ENCODE measurements around the gene ABCF1.
A peak's percentile ranks its signal among the peaks of the same experiment; 100 is the strongest.
"Not testable (repeated sequence)": the region's sequence is repeated elsewhere in the genome, so short reads cannot be mapped to it uniquely, and the experiment has no call there.

The ABCF1 gene

DNA sequence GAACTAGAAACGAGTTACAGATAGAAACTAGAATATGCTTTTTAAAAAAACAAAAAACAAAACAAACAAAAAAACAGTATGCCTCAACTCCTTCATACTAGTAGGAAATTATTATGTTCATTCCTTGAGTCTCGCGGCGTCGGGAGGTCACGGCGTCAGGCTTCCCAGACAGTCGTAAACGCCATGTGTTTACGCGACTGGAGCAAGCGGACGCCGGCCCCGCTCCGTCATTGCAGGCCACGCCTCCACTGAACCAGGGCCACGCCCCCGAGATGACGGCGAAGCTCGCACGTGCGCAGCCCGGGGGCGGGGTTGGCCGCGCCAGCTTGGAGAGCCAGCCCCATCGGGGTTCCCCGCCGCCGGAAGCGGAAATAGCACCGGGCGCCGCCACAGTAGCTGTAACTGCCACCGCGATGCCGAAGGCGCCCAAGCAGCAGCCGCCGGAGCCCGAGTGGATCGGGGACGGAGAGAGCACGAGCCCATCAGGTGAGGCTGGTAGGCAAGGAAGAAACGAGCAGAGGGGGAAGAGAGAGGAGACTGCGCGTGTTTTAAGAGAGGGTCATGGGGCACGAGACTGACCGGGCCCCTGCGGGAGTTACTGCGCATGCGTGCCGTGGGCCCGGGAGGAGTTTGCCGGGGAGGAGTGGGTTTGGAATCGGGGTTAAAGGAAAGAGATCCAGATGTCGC is at the start of gene ABCF1:
Gene ABCF1 (plus strand): TSS at position 368 of the 687 bp plus-strand sequence. CDS start 46 bp downstream, at position 414.
- Mint-ChIP-seq H3K36me3 (ENCODE audit: low read depth) (peaks cover 27% of the 10 kb centered on the region), H3K4me3 (peak within 1 kb of the TSS; percentile 91), H3K4me1 (peaks cover 70% of the 10 kb centered on the region), H3K27ac (peak within 1 kb of the TSS; percentile 98), H3K9me3 (no peaks in the 10 kb centered on the region), H3K27me3 (no peaks in the 10 kb centered on the region)
- ATAC-seq: peak; percentile 86
- peak; percentile 100 for DNase-seq

- Mint-ChIP-seq H3K4me1 (peaks cover 79% of the 10 kb centered on the region), H3K36me3 (ENCODE audit: low read depth) (peaks cover 57% of the 10 kb centered on the region), H3K9me3 (peaks cover 33% of the 10 kb centered on the region), H3K27ac (peak overlapping the region; percentile 71)
- not testable (repeated sequence) for ATAC-seq, H3K27me3 Mint-ChIP-seq, H3K4me3 Mint-ChIP-seq, DNase-seq
These were observed 49.3 kb upstream of the ABCF1 start for GRCh38 chr6:30521952-30522351.

DNA sequence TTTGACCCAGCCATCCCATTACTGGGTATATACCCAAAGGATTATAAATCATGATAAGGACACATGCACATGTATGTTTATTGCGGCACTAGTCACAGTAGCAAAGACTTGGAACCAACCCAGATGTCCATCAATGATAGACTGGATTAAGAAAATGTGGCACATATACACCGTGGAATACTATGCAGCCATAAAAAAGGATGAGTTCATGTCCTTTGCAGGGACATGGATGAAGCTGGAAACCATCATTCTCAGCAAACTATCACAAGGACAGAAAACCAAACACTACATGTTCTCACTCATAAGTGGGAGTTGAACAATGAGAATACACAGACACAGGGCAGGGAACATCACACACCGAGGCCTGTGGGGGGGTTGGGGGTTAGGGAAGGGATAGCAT is 44.8 kb upstream of the ABCF1 start:
- not testable (repeated sequence) for H3K4me3 Mint-ChIP-seq, ATAC-seq, DNase-seq, H3K27me3 Mint-ChIP-seq
- peaks cover 89% of the 10 kb centered on the region for H3K4me1 Mint-ChIP-seq
- H3K27ac Mint-ChIP-seq: peak overlapping the region; percentile 82
- H3K9me3 Mint-ChIP-seq: peaks cover 26% of the 10 kb centered on the region
- peaks cover 42% of the 10 kb centered on the region for H3K36me3 Mint-ChIP-seq (ENCODE audit: low read depth)

GRCh38 chr6:30529349-30529875 is 41.8 kb upstream of the ABCF1 start:
- DNase-seq (peak; percentile 51), ATAC-seq (peak; percentile 75)
- not testable (repeated sequence) for H3K27me3 Mint-ChIP-seq, H3K9me3 Mint-ChIP-seq
- H3K36me3 Mint-ChIP-seq (ENCODE audit: low read depth): peaks cover 26% of the 10 kb centered on the region
- H3K4me3 Mint-ChIP-seq: peak overlapping the region; percentile 44
- peak overlapping the region; percentile 99 for H3K27ac Mint-ChIP-seq
- peaks cover 78% of the 10 kb centered on the region for H3K4me1 Mint-ChIP-seq

DNA sequence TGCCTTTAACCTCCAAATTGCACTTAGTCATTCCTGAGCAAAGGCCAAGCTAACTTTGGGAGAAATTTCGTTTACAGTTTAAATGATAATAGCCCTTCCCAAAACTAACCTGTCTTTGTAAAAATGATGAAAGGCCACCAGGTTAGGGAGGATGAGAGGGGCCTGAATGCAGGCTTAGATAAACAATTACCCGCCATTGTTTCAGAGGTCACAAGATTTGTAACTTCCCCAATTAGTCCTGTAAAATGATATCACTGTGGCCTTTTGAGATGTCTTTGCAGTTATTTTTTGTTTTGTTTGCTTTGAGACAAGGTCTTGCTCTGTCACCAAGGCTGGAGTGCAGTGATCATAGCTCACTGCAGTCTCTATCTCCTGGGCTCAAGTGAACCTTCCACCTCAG is 41.2 kb upstream of the ABCF1 start:
- peaks cover 22% of the 10 kb centered on the region for H3K36me3 Mint-ChIP-seq (ENCODE audit: low read depth)
- H3K27me3 Mint-ChIP-seq: no peaks in the 10 kb centered on the region
- DNase-seq: no peak
- no peaks in the 10 kb centered on the region for H3K9me3 Mint-ChIP-seq
- peak overlapping the region; percentile 99 for H3K27ac Mint-ChIP-seq
- no peak for ATAC-seq
- H3K4me3 Mint-ChIP-seq: peak overlapping the region; percentile 44
- H3K4me1 Mint-ChIP-seq: peaks cover 72% of the 10 kb centered on the region

DNA sequence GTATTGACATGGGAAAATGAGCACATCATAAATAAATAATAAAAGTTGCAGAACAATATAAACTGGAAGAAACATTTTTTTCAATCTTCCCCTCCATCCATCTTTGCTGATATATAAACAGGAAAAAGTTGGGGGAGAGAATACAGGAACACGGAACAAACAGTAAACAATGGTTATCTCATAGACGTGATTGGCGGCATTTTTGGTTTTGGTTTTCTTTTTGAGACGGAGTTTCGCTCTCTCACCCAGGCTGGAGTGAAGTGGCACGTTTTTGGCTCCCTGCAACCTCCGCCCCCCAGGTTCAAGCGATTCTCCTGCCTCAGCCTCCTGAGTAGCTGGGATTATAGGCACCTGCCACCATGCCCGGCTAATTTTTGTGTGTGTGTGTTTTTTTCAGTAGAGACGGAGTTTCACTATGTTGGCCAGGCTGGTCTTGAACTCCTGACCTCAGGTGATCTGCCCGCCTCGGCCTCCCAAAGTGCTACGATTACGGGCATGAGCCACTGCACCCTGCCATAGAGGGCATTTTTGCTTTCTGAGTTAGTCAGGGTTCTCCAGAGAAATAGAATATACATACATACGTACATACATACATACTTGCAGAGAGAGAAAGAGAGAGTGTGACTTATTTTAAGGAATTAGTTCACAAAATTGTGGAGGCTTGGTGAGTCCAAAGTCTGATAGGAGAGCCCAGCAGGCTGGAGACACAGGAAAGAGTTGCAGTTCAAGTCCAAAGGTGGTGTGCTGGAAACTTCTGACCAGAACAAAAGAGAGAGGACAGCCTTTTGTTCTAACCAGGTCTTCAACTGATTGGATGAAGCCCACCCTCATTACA is 37.6 kb upstream of the ABCF1 start:
- DNase-seq: no peak
- peak overlapping the region; percentile 20 for H3K4me3 Mint-ChIP-seq
- peak overlapping the region; percentile 26 for H3K27ac Mint-ChIP-seq
- H3K9me3 Mint-ChIP-seq: no peaks in the 10 kb centered on the region
- H3K27me3 Mint-ChIP-seq: no peaks in the 10 kb centered on the region
- H3K4me1 Mint-ChIP-seq: peaks cover 45% of the 10 kb centered on the region
- H3K36me3 Mint-ChIP-seq (ENCODE audit: low read depth): peaks cover 3% of the 10 kb centered on the region
- no peak for ATAC-seq

- DNase-seq (no peak), ATAC-seq (no peak)
- no peaks in the 10 kb centered on the region for H3K27me3 Mint-ChIP-seq
- no peak overlapping the region for H3K27ac Mint-ChIP-seq
- no peaks in the 10 kb centered on the region for H3K9me3 Mint-ChIP-seq
- H3K4me3 Mint-ChIP-seq: no peak overlapping the region
- no peaks in the 10 kb centered on the region for H3K36me3 Mint-ChIP-seq (ENCODE audit: low read depth)
- H3K4me1 Mint-ChIP-seq: peaks cover 24% of the 10 kb centered on the region
These were observed 33.3 kb upstream of the ABCF1 start for GRCh38 chr6:30537931-30538330.

- Mint-ChIP-seq H3K4me3 (peak overlapping the region; percentile 75), H3K9me3 (no peaks in the 10 kb centered on the region), H3K36me3 (ENCODE audit: low read depth) (peaks cover 14% of the 10 kb centered on the region), H3K4me1 (peaks cover 36% of the 10 kb centered on the region), H3K27me3 (no peaks in the 10 kb centered on the region), H3K27ac (peak overlapping the region; percentile 38)
- DNase-seq (peak; percentile 82), ATAC-seq (peak; percentile 80)
These were observed 29.5 kb upstream of the ABCF1 start for GRCh38 chr6:30541515-30542403.

GRCh38 chr6:30542404-30542725 is 28.9 kb upstream of the ABCF1 start:
- peak; percentile 20 for ATAC-seq
- Mint-ChIP-seq H3K4me3 (peak overlapping the region; percentile 75), H3K27me3 (no peaks in the 10 kb centered on the region), H3K9me3 (no peaks in the 10 kb centered on the region), H3K36me3 (ENCODE audit: low read depth) (peaks cover 14% of the 10 kb centered on the region), H3K27ac (peak overlapping the region; percentile 38), H3K4me1 (peaks cover 36% of the 10 kb centered on the region)
- no peak for DNase-seq

GRCh38 chr6:30542915-30543314 is 28.3 kb upstream of the ABCF1 start:
- ATAC-seq: no peak

DNA sequence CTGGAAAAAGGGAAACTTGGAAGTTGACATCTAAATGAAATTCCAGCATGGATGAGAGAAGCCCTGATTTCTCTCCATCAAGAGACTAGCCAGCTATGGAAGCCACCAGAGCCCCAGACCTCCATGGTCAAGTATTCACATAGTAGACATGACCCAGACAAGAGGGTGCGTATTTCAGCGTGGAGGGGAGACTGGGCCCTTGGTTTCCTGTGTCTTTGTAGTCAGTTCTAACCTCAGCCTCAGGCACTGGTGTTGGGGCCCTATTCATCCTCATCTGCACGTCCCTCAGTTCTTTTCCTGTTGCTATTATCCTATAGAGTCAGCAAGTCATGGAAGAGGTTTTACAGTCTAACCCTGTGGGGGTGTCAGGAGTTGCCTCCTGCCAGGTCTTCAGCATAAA is 27.4 kb upstream of the ABCF1 start:
- H3K4me1 Mint-ChIP-seq: peaks cover 32% of the 10 kb centered on the region
- no peak overlapping the region for H3K4me3 Mint-ChIP-seq
- ATAC-seq: no peak
- peaks cover 20% of the 10 kb centered on the region for H3K36me3 Mint-ChIP-seq (ENCODE audit: low read depth)
- peak overlapping the region; percentile 20 for H3K27ac Mint-ChIP-seq
- no peaks in the 10 kb centered on the region for H3K9me3 Mint-ChIP-seq
- DNase-seq: no peak
- no peaks in the 10 kb centered on the region for H3K27me3 Mint-ChIP-seq

More at GRCh38 chr6:30542915-30543314, 28.3 kb upstream of the ABCF1 start:
- H3K36me3 Mint-ChIP-seq (ENCODE audit: low read depth): peaks cover 14% of the 10 kb centered on the region
- no peaks in the 10 kb centered on the region for H3K9me3 Mint-ChIP-seq
- H3K27ac Mint-ChIP-seq: peak overlapping the region; percentile 38
- peak overlapping the region; percentile 75 for H3K4me3 Mint-ChIP-seq
- no peaks in the 10 kb centered on the region for H3K27me3 Mint-ChIP-seq
- peaks cover 34% of the 10 kb centered on the region for H3K4me1 Mint-ChIP-seq
- DNase-seq: no peak

GRCh38 chr6:30544666-30545272 is 26.5 kb upstream of the ABCF1 start:
- no peak overlapping the region for H3K4me3 Mint-ChIP-seq
- no peaks in the 10 kb centered on the region for H3K9me3 Mint-ChIP-seq
- H3K27me3 Mint-ChIP-seq: no peaks in the 10 kb centered on the region
- DNase-seq (no peak), ATAC-seq (peak; percentile 67)
- peaks cover 32% of the 10 kb centered on the region for H3K4me1 Mint-ChIP-seq
- H3K36me3 Mint-ChIP-seq (ENCODE audit: low read depth): peaks cover 28% of the 10 kb centered on the region
- no peak overlapping the region for H3K27ac Mint-ChIP-seq

GRCh38 chr6:30547454-30547853 is 23.8 kb upstream of the ABCF1 start:
- Mint-ChIP-seq H3K9me3 (no peaks in the 10 kb centered on the region), H3K4me1 (peaks cover 22% of the 10 kb centered on the region), H3K27ac (no peak overlapping the region), H3K27me3 (no peaks in the 10 kb centered on the region), H3K36me3 (ENCODE audit: low read depth) (peaks cover 50% of the 10 kb centered on the region), H3K4me3 (no peak overlapping the region)
- DNase-seq: no peak
- ATAC-seq: no peak

DNA sequence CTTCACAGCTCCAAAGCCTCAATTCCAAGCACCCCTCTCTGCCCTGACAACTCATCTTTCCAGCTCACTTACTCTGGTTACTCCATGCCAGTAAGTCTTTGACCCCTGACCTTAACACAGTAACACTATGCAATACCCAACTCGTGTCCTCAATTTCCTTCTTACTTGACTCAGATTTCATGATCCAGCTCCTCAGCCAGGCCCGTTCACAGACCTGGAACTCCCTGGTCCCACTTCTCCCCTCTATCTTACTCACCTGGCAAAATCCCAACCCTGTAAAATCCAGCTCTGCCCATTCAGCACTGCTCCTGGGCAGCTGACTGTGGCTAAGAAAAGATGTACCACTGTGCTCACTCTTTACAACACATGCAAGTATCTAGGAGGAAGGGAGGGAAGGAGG is 22.9 kb upstream of the ABCF1 start:
- Mint-ChIP-seq H3K4me1 (peaks cover 19% of the 10 kb centered on the region), H3K4me3 (no peak overlapping the region), H3K27ac (no peak overlapping the region), H3K9me3 (no peaks in the 10 kb centered on the region), H3K36me3 (ENCODE audit: low read depth) (peaks cover 59% of the 10 kb centered on the region), H3K27me3 (no peaks in the 10 kb centered on the region)
- DNase-seq: no peak
- no peak for ATAC-seq

Data from activated naive CD8-positive, alpha-beta T cell treated with anti-CD3 and anti-CD28 coated beads, Interleukin-2, amount 50 U/mL, for 24 hours (primary cell).